ENCODE measurements around the gene PODXL. TPM values are rescaled to one million over a fixed set of nuclear protein-coding genes. Genes with fewer than 3 reads are reported as not detected.

Gene PODXL
- polyA plus RNA-seq, 1 donor from 2014 or later, result 4.5 TPM

DNA sequence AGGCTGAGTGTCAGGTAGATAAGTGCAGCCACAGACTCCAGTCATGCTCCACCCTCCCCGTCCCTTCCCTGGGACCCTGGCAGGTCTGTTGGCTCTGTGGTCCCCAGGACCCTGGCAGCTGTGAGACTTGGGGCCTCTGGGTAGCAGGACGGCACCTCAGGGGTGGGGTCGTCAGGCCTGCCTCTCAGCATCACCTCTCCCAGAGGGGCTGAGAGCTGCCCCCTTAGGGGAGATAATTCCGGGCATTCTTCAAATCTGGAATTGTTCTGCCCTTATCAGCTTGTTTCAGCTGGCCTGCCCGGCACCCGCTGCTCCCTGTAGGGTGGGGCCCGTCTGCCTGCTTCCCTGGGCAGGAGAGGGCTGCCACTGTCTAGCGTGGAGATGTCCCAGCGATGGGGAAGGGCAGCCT is 23.3 kb downstream of the PODXL start:
- H3K4me2 ChIP-seq (ENCODE audit: low read length), result no peak overlapping the region
- H3K9me2 ChIP-seq (ENCODE audit: insufficient read depth, low read length), result no peaks in the 10 kb centered on the region
- no peaks in the 10 kb centered on the region for H3K9me3 ChIP-seq (ENCODE audit: low read length)
- H2AFZ ChIP-seq (ENCODE audit: low read depth, low read length), result no peak overlapping the region
- H3K36me3 ChIP-seq (ENCODE audit: insufficient read depth, low read length), result no peaks in the 10 kb centered on the region
- no peak overlapping the region for H3K27ac ChIP-seq (ENCODE audit: low read length)
- no peaks in the 10 kb centered on the region for H3K79me2 ChIP-seq (replicated peaks; ENCODE audit: insufficient read depth, low read length)
- no peak overlapping the region for H3K4me3 ChIP-seq (ENCODE audit: low read length)
- no peaks in the 10 kb centered on the region for H3F3A ChIP-seq (ENCODE audit: insufficient read depth, low read length, poor library complexity, severe bottlenecking)
- TF ChIP-seq EZH2 (IDR thresholded peaks at IDR 0.05; ENCODE audit: borderline replicate concordance, insufficient read depth, low read length, poor library complexity, severe bottlenecking) (no peak), TAF1 (IDR thresholded peaks at IDR 0.05; ENCODE audit: low read depth) (no peak), MXI1 (conservative IDR thresholded peaks at IDR 0.05; ENCODE audit: poor library complexity, severe bottlenecking) (no peak), EP300 (conservative IDR thresholded peaks at IDR 0.05; ENCODE audit: poor library complexity, severe bottlenecking) (no peak), RAD21 (conservative IDR thresholded peaks at IDR 0.05) (no peak), SMC3 (conservative IDR thresholded peaks at IDR 0.05; ENCODE audit: poor library complexity) (no peak)
- TF ChIP-seq, protein P1, sequence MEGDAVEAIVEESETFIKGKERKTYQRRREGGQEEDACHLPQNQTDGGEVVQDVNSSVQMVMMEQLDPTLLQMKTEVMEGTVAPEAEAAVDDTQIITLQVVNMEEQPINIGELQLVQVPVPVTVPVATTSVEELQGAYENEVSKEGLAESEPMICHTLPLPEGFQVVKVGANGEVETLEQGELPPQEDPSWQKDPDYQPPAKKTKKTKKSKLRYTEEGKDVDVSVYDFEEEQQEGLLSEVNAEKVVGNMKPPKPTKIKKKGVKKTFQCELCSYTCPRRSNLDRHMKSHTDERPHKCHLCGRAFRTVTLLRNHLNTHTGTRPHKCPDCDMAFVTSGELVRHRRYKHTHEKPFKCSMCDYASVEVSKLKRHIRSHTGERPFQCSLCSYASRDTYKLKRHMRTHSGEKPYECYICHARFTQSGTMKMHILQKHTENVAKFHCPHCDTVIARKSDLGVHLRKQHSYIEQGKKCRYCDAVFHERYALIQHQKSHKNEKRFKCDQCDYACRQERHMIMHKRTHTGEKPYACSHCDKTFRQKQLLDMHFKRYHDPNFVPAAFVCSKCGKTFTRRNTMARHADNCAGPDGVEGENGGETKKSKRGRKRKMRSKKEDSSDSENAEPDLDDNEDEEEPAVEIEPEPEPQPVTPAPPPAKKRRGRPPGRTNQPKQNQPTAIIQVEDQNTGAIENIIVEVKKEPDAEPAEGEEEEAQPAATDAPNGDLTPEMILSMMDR (IDR thresholded peaks at IDR 0.05; ENCODE audit: poor library complexity, severe bottlenecking), result no peak
- H3K27me3 ChIP-seq (ENCODE audit: insufficient read depth, low read depth, low read length), result no peaks in the 10 kb centered on the region
- no peak overlapping the region for H3K9ac ChIP-seq (ENCODE audit: low read length)
- H4K20me1 ChIP-seq (ENCODE audit: insufficient read depth), result no peaks in the 10 kb centered on the region

DNA sequence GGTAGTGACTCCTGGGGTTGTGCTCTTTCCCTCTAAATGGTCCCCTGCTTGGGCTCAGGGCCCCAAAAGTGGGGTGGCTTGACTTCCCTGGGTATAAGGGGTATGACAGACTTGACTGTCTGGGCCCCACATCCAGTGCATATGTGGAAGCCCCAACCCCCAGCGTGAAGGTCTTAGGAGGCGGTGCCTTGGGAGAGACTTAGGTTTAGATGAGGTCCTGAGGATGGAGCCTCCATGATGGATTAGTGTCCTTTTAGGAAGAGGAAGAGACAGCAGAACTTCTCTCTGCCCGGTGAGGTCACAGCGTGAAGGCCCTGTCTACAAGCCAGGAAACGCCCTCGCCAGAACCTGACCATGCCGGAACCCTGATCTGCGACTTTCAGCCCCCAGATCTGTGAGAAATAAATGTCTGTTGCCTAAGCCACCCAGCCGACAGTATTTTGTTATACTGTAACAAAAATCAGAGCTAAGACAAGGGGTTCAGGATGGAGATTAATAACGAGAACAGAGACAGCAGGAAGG is 23.8 kb downstream of the PODXL start:
- no peaks in the 10 kb centered on the region for H3K27me3 ChIP-seq (ENCODE audit: insufficient read depth, low read depth, low read length)
- no peak overlapping the region for H3K4me2 ChIP-seq (ENCODE audit: low read length)
- no peaks in the 10 kb centered on the region for H3F3A ChIP-seq (ENCODE audit: insufficient read depth, low read length, poor library complexity, severe bottlenecking)
- H4K20me1 ChIP-seq (ENCODE audit: insufficient read depth), result no peaks in the 10 kb centered on the region
- no peak overlapping the region for H3K27ac ChIP-seq (ENCODE audit: low read length)
- TF ChIP-seq SMC3 (conservative IDR thresholded peaks at IDR 0.05; ENCODE audit: poor library complexity) (no peak), RAD21 (conservative IDR thresholded peaks at IDR 0.05) (no peak), MXI1 (conservative IDR thresholded peaks at IDR 0.05; ENCODE audit: poor library complexity, severe bottlenecking) (no peak), EP300 (conservative IDR thresholded peaks at IDR 0.05; ENCODE audit: poor library complexity, severe bottlenecking) (no peak), EZH2 (IDR thresholded peaks at IDR 0.05; ENCODE audit: borderline replicate concordance, insufficient read depth, low read length, poor library complexity, severe bottlenecking) (no peak), POLR2AphosphoS5 (IDR thresholded peaks at IDR 0.05) (no peak), TAF1 (IDR thresholded peaks at IDR 0.05; ENCODE audit: low read depth) (no peak)
- TF ChIP-seq, protein P1 (IDR thresholded peaks at IDR 0.05; ENCODE audit: poor library complexity, severe bottlenecking), result no peak
- TF ChIP-seq, protein P2, sequence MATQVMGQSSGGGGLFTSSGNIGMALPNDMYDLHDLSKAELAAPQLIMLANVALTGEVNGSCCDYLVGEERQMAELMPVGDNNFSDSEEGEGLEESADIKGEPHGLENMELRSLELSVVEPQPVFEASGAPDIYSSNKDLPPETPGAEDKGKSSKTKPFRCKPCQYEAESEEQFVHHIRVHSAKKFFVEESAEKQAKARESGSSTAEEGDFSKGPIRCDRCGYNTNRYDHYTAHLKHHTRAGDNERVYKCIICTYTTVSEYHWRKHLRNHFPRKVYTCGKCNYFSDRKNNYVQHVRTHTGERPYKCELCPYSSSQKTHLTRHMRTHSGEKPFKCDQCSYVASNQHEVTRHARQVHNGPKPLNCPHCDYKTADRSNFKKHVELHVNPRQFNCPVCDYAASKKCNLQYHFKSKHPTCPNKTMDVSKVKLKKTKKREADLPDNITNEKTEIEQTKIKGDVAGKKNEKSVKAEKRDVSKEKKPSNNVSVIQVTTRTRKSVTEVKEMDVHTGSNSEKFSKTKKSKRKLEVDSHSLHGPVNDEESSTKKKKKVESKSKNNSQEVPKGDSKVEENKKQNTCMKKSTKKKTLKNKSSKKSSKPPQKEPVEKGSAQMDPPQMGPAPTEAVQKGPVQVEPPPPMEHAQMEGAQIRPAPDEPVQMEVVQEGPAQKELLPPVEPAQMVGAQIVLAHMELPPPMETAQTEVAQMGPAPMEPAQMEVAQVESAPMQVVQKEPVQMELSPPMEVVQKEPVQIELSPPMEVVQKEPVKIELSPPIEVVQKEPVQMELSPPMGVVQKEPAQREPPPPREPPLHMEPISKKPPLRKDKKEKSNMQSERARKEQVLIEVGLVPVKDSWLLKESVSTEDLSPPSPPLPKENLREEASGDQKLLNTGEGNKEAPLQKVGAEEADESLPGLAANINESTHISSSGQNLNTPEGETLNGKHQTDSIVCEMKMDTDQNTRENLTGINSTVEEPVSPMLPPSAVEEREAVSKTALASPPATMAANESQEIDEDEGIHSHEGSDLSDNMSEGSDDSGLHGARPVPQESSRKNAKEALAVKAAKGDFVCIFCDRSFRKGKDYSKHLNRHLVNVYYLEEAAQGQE (IDR thresholded peaks at IDR 0.05; ENCODE audit: borderline replicate concordance), result no peak
- H3K9ac ChIP-seq (ENCODE audit: low read length), result no peak overlapping the region
- H3K9me3 ChIP-seq (ENCODE audit: low read length), result no peaks in the 10 kb centered on the region
- no peak overlapping the region for H3K4me3 ChIP-seq (ENCODE audit: low read length)
- H3K9me2 ChIP-seq (ENCODE audit: insufficient read depth, low read length), result no peaks in the 10 kb centered on the region
- no peaks in the 10 kb centered on the region for H3K36me3 ChIP-seq (ENCODE audit: insufficient read depth, low read length)
- H2AFZ ChIP-seq (ENCODE audit: low read depth, low read length), result no peak overlapping the region
- H3K79me2 ChIP-seq (replicated peaks; ENCODE audit: insufficient read depth, low read length), result no peaks in the 10 kb centered on the region

Data from neural cell (in vitro differentiated cells).